ENCODE data around the gene SMPX. TPM values are rescaled to one million over a fixed set of nuclear protein-coding genes. Genes with fewer than 3 reads are reported as not detected.

The SMPX gene
- polyA plus RNA-seq, 3 donors, result not detected

DNA sequence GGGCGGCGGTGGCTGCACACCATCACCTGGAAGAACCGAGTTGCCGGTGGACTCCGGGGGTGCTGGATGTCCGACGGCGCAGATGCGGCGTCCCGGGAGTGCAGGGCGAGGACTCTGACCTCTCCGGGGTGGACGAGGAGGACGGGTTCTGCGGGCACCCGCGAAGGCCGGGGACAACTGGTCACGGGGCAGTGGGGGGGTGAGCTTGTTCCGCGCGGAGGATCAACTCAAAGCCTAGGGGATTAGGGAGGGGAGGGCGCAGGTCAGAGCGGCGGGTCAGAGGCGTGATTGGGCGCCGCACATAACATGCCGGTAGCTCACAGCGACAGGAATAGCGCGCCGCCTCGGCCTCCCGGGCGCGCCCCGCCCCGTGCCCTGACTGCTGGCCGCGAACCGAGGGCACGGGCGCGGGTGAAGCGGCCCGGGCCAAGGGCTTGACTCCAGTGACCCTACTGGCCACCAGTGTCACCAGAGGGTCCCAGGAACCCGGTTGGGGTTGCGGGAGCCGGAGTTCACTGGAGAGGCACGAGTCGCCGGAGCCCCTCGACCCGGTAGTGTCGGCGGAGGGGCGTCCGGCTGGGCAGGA is 99.7 kb downstream of the SMPX start, which contains the start of gene KLHL34:
Gene KLHL34, minus strand, starts transcription at position 179 of the 586 bp plus-strand sequence. CDS start 542 bp downstream, outside the sequence.
- TF ChIP-seq, protein P1, sequence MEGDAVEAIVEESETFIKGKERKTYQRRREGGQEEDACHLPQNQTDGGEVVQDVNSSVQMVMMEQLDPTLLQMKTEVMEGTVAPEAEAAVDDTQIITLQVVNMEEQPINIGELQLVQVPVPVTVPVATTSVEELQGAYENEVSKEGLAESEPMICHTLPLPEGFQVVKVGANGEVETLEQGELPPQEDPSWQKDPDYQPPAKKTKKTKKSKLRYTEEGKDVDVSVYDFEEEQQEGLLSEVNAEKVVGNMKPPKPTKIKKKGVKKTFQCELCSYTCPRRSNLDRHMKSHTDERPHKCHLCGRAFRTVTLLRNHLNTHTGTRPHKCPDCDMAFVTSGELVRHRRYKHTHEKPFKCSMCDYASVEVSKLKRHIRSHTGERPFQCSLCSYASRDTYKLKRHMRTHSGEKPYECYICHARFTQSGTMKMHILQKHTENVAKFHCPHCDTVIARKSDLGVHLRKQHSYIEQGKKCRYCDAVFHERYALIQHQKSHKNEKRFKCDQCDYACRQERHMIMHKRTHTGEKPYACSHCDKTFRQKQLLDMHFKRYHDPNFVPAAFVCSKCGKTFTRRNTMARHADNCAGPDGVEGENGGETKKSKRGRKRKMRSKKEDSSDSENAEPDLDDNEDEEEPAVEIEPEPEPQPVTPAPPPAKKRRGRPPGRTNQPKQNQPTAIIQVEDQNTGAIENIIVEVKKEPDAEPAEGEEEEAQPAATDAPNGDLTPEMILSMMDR (IDR thresholded peaks at IDR 0.05), result no peak
- Histone ChIP-seq H3K27ac (ENCODE audit: low read depth in 1 of 2, low read length in 2 of 2) (no peak within 1 kb of the TSS), H3K4me2 (replicated peaks; ENCODE audit: extremely low read depth, low read length, poor library complexity, severe bottlenecking) (no peak within 1 kb of the TSS), H3K36me3 (replicated peaks in 1 of 2; ENCODE audit: control insufficient read depth in 1 of 2, insufficient read depth in 2 of 2, low read length in 2 of 2) (no peaks in the 10 kb centered on the region), H4K20me1 (ENCODE audit: insufficient read depth, low read length) (no peaks in the 10 kb centered on the region), H3K4me3 (replicated peaks in 1 of 3; ENCODE audit: low read depth in 2 of 3, low read length in 3 of 3) (no peak within 1 kb of the TSS), H3K79me2 (ENCODE audit: insufficient read depth, low read length) (no peaks in the 10 kb centered on the region), H3K9ac (ENCODE audit: insufficient read depth, low read length, poor library complexity, severe bottlenecking) (no peak within 1 kb of the TSS), H3K9me3 (replicated peaks in 1 of 2; ENCODE audit: control insufficient read depth in 1 of 2, insufficient read depth in 1 of 2, low read length in 2 of 2) (peaks cover 4 to 27% of the 10 kb centered on the region in 2 donors), H3K4me1 (ENCODE audit: control insufficient read depth in 1 of 2, insufficient read depth in 2 of 2, low read length in 2 of 2) (no peaks in the 10 kb centered on the region), H2AFZ (ENCODE audit: insufficient read depth, low read depth, low read length, poor library complexity, severe bottlenecking) (no peak within 1 kb of the TSS), H3K27me3 (ENCODE audit: control insufficient read depth in 2 of 2, insufficient read depth in 2 of 2, low read length in 2 of 2) (peaks cover 5 to 45% of the 10 kb centered on the region in 2 donors)
- Mint-ChIP-seq H3K36me3 (no peaks in the 10 kb centered on the region), H3K4me3 (peak within 1 kb of the TSS in 1 of 2 donors; percentile 75), H3K27me3 (ENCODE audit: low read depth in 3 of 3) (peaks cover 23 to 55% (median 42%) of the 10 kb centered on the region in 3 donors), H3K4me1 (peaks cover 2% of the 10 kb centered on the region), H3K27ac (peak within 1 kb of the TSS in 1 of 7 donors; percentile 11), H3K9me3 (peaks cover 2 to 24% (median 9%) of the 10 kb centered on the region in 7 donors)
- DNase-seq, result no peak
- WGBS (ENCODE audit: insufficient coverage), result 4% methylated on average over 43 of the region's 60 CpGs
- intact Hi-C loops (cut with micrococcal nuclease), result no loop called here

GRCh38 chrX:21657318-21658151 is 100.4 kb downstream of the SMPX start:
- H2AFZ ChIP-seq (ENCODE audit: insufficient read depth, low read depth, low read length, poor library complexity, severe bottlenecking), result no peak overlapping the region
- no peaks in the 10 kb centered on the region for H3K79me2 ChIP-seq (ENCODE audit: insufficient read depth, low read length)
- no peaks in the 10 kb centered on the region for H3K36me3 Mint-ChIP-seq
- H3K27me3 ChIP-seq (ENCODE audit: control insufficient read depth in 2 of 2, insufficient read depth in 2 of 2, low read length in 2 of 2), result peaks cover 5 to 45% of the 10 kb centered on the region in 2 donors
- H3K27ac ChIP-seq (ENCODE audit: low read depth in 1 of 2, low read length in 2 of 2), result no peak overlapping the region
- 44% methylated on average over 31 of the region's 57 CpGs for WGBS (ENCODE audit: insufficient coverage)
- TF ChIP-seq, protein P1 (IDR thresholded peaks at IDR 0.05), result no peak
- H3K27ac Mint-ChIP-seq, result no peak overlapping the region
- no peaks in the 10 kb centered on the region for H3K36me3 ChIP-seq (replicated peaks in 1 of 2; ENCODE audit: control insufficient read depth in 1 of 2, insufficient read depth in 2 of 2, low read length in 2 of 2)
- peaks cover 2 to 24% (median 9%) of the 10 kb centered on the region in 7 donors for H3K9me3 Mint-ChIP-seq
- DNase-seq, result no peak
- H3K27me3 Mint-ChIP-seq (ENCODE audit: low read depth in 3 of 3), result peaks cover 19 to 54% (median 42%) of the 10 kb centered on the region in 3 donors
- H4K20me1 ChIP-seq (ENCODE audit: insufficient read depth, low read length), result no peaks in the 10 kb centered on the region
- no peak overlapping the region for H3K4me2 ChIP-seq (replicated peaks; ENCODE audit: extremely low read depth, low read length, poor library complexity, severe bottlenecking)
- peaks cover 4 to 27% of the 10 kb centered on the region in 2 donors for H3K9me3 ChIP-seq (replicated peaks in 1 of 2; ENCODE audit: control insufficient read depth in 1 of 2, insufficient read depth in 1 of 2, low read length in 2 of 2)
- H3K4me3 Mint-ChIP-seq, result peak overlapping the region in 1 of 2 donors; percentile 75
- H3K4me3 ChIP-seq (replicated peaks in 1 of 3; ENCODE audit: low read depth in 2 of 3, low read length in 3 of 3), result no peak overlapping the region
- H3K4me1 ChIP-seq (ENCODE audit: control insufficient read depth in 1 of 2, insufficient read depth in 2 of 2, low read length in 2 of 2), result no peaks in the 10 kb centered on the region
- intact Hi-C loops (cut with micrococcal nuclease), result no loop called here
- H3K4me1 Mint-ChIP-seq, result peaks cover 2% of the 10 kb centered on the region
- H3K9ac ChIP-seq (ENCODE audit: insufficient read depth, low read length, poor library complexity, severe bottlenecking), result no peak overlapping the region
